Measurements from ENCODE around the gene PPARGC1A. TPM values are rescaled to one million over a fixed set of nuclear protein-coding genes. Genes with fewer than 3 reads are reported as not detected.

PPARGC1A gene
- total and polyA plus RNA-seq, 2 of the 13 experiments (the other 11 are each of a cell fraction or from before 2014, with no cell fraction given): 20.7 to 37.3 TPM

- TF ChIP-seq ZHX2 (IDR thresholded peaks at IDR 0.05; ENCODE audit: low read depth) (peak; percentile 34; the same call in 1 of the 2 replicates), ZHX2 (CRISPR knock-in tag; IDR thresholded peaks at IDR 0.05; ENCODE audit: borderline replicate concordance) (no peak), ZNF143 (CRISPR knock-in tag; IDR thresholded peaks at IDR 0.05) (peak; percentile 75), HMG20A (CRISPR knock-in tag; IDR thresholded peaks at IDR 0.05; ENCODE audit: borderline replicate concordance) (peak; percentile 93), TAF15 (IDR thresholded peaks at IDR 0.05; ENCODE audit: low read depth, low read length, poor library complexity, severe bottlenecking) (no peak), MBNL3 (CRISPR knock-in tag; conservative IDR thresholded peaks at IDR 0.05) (no peak), NKX3-1 (CRISPR knock-in tag; IDR thresholded peaks at IDR 0.05) (peak; percentile 35; the same call in 1 of the 2 replicates), ZBTB21 (CRISPR knock-in tag; IDR thresholded peaks at IDR 0.05) (peak; percentile 46; the same call in 1 of the 2 replicates), ZBTB49 (CRISPR knock-in tag; IDR thresholded peaks at IDR 0.05; ENCODE audit: borderline replicate concordance) (no peak), MIER3 (CRISPR knock-in tag; IDR thresholded peaks at IDR 0.05; ENCODE audit: borderline replicate concordance) (peak; percentile 63; the same call in 1 of the 2 replicates), TSC22D2 (CRISPR knock-in tag; IDR thresholded peaks at IDR 0.05; ENCODE audit: borderline replicate concordance) (peak; percentile 70; the same call in 1 of the 2 replicates), ZNF792 (CRISPR knock-in tag; IDR thresholded peaks at IDR 0.05) (peak; percentile 77), SP4 (CRISPR knock-in tag; IDR thresholded peaks at IDR 0.05) (no peak), KDM4B (CRISPR knock-in tag; IDR thresholded peaks at IDR 0.05) (no peak), ZBTB33 (CRISPR knock-in tag; IDR thresholded peaks at IDR 0.05) (peak; percentile 45; the same call in 1 of the 2 replicates), FOSL1 (CRISPR knock-in tag; IDR thresholded peaks at IDR 0.05; ENCODE audit: borderline replicate concordance) (no peak; the same call in 1 of the 2 replicates), ATRX (CRISPR knock-in tag; IDR thresholded peaks at IDR 0.05; ENCODE audit: borderline replicate concordance) (no peak)
- TF ChIP-seq, protein P1, sequence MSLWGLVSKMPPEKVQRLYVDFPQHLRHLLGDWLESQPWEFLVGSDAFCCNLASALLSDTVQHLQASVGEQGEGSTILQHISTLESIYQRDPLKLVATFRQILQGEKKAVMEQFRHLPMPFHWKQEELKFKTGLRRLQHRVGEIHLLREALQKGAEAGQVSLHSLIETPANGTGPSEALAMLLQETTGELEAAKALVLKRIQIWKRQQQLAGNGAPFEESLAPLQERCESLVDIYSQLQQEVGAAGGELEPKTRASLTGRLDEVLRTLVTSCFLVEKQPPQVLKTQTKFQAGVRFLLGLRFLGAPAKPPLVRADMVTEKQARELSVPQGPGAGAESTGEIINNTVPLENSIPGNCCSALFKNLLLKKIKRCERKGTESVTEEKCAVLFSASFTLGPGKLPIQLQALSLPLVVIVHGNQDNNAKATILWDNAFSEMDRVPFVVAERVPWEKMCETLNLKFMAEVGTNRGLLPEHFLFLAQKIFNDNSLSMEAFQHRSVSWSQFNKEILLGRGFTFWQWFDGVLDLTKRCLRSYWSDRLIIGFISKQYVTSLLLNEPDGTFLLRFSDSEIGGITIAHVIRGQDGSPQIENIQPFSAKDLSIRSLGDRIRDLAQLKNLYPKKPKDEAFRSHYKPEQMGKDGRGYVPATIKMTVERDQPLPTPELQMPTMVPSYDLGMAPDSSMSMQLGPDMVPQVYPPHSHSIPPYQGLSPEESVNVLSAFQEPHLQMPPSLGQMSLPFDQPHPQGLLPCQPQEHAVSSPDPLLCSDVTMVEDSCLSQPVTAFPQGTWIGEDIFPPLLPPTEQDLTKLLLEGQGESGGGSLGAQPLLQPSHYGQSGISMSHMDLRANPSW (CRISPR knock-in tag; IDR thresholded peaks at IDR 0.05; ENCODE audit: borderline replicate concordance): peak; percentile 69; the same call in 1 of the 2 replicates
Observed at GRCh38 chr4:23881052-23881501, 8.8 kb downstream of the PPARGC1A start (continued).

All from HepG2 (cell line).